Mesothelial cell of epicardium (in vitro differentiated cells): ENCODE measurements around the gene SLCO4A1. TPM values are rescaled to one million over a fixed set of nuclear protein-coding genes. Genes with fewer than 3 reads are reported as not detected.

Experiments
- DNase-seq, 2 experiments: peaks; one replicate each; pipeline ENCODE4 v3.0.0; 2021; ENCODE audit warnings: low spot score in 2 of 2; ENCODE audit not compliant: unreplicated experiment in 2 of 2
- H3K27ac Mint-ChIP-seq: 2 replicates; pipeline ENCODE4 v1.8.0; 2021; ENCODE audit warnings: mixed read lengths
- H3K27me3 Mint-ChIP-seq: 2 replicates; pipeline ENCODE4 v1.8.0; 2021; ENCODE audit warnings: low read depth, mixed read lengths
- H3K36me3 Mint-ChIP-seq: 2 replicates; pipeline ENCODE4 v1.8.0; 2021; ENCODE audit warnings: mixed read lengths
- H3K4me1 Mint-ChIP-seq: 2 replicates; pipeline ENCODE4 v1.8.0; 2021; ENCODE audit warnings: mixed read lengths
- H3K4me3 Mint-ChIP-seq: 2 replicates; pipeline ENCODE4 v1.8.0; 2021; ENCODE audit warnings: mild to moderate bottlenecking, moderate library complexity, mixed read lengths
- H3K9me3 Mint-ChIP-seq: 2 replicates; pipeline ENCODE4 v1.8.0; 2021; ENCODE audit warnings: mixed read lengths
- total RNA-seq: library from RNA; stranded (reverse); gene quantifications from 3 replicates; pipeline ENCODE4 v1.2.1, GENCODE V29; 2021
- TF ChIP-seq, protein P1 (sequence below): fragments of 200-600 bp; sonication (generic); IDR thresholded peaks from one replicate; pipeline ENCODE4 v1.5.0; 2021; ENCODE audit warnings: antibody characterized with exemption; ENCODE audit not compliant: unreplicated experiment

SLCO4A1 gene
- total RNA-seq, 1 donor from 2014 or later = 3.7 TPM

DNA sequence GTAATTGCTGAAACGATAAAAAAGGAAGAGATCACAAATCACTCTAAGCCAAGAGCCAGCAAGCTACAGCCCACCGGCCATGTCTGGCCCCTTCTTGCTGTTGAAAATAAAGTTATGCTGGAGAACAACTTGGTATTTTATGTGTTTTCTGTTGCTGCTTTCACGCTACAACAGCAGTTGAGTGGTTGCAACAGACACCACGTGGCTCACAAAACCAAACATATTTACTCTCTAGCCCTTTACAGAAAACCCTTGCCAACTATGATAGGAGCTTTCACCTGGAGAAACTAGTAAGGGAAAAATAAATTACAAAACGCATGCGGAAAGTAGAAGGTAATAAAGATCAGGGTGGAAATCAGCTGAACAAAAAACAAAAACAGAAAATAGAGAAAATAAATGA lies 41.1 kb upstream of the SLCO4A1 start:
- Mint-ChIP-seq H3K27ac (no peak overlapping the region), H3K4me1 (peaks cover 2% of the 10 kb centered on the region), H3K9me3 (no peaks in the 10 kb centered on the region), H3K4me3 (no peak overlapping the region), H3K27me3 (peaks cover 59% of the 10 kb centered on the region), H3K36me3 (no peaks in the 10 kb centered on the region)
- no peak for DNase-seq
- TF ChIP-seq, protein P1, sequence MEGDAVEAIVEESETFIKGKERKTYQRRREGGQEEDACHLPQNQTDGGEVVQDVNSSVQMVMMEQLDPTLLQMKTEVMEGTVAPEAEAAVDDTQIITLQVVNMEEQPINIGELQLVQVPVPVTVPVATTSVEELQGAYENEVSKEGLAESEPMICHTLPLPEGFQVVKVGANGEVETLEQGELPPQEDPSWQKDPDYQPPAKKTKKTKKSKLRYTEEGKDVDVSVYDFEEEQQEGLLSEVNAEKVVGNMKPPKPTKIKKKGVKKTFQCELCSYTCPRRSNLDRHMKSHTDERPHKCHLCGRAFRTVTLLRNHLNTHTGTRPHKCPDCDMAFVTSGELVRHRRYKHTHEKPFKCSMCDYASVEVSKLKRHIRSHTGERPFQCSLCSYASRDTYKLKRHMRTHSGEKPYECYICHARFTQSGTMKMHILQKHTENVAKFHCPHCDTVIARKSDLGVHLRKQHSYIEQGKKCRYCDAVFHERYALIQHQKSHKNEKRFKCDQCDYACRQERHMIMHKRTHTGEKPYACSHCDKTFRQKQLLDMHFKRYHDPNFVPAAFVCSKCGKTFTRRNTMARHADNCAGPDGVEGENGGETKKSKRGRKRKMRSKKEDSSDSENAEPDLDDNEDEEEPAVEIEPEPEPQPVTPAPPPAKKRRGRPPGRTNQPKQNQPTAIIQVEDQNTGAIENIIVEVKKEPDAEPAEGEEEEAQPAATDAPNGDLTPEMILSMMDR = no peak

GRCh38 chr20:62601714-62602113 lies 40.6 kb upstream of the SLCO4A1 start:
- Mint-ChIP-seq H3K4me3 (no peak overlapping the region), H3K36me3 (no peaks in the 10 kb centered on the region), H3K9me3 (no peaks in the 10 kb centered on the region), H3K4me1 (peaks cover 6% of the 10 kb centered on the region), H3K27me3 (peaks cover 60% of the 10 kb centered on the region), H3K27ac (no peak overlapping the region)
- no peak for DNase-seq
- TF ChIP-seq, protein P1 = no peak

GRCh38 chr20:62602550-62602949 lies 39.8 kb upstream of the SLCO4A1 start:
- TF ChIP-seq, protein P1 = no peak
- Mint-ChIP-seq H3K27me3 (peaks cover 58% of the 10 kb centered on the region), H3K27ac (no peak overlapping the region), H3K4me3 (no peak overlapping the region), H3K36me3 (no peaks in the 10 kb centered on the region), H3K9me3 (no peaks in the 10 kb centered on the region), H3K4me1 (peaks cover 8% of the 10 kb centered on the region)
- no peak for DNase-seq

DNA sequence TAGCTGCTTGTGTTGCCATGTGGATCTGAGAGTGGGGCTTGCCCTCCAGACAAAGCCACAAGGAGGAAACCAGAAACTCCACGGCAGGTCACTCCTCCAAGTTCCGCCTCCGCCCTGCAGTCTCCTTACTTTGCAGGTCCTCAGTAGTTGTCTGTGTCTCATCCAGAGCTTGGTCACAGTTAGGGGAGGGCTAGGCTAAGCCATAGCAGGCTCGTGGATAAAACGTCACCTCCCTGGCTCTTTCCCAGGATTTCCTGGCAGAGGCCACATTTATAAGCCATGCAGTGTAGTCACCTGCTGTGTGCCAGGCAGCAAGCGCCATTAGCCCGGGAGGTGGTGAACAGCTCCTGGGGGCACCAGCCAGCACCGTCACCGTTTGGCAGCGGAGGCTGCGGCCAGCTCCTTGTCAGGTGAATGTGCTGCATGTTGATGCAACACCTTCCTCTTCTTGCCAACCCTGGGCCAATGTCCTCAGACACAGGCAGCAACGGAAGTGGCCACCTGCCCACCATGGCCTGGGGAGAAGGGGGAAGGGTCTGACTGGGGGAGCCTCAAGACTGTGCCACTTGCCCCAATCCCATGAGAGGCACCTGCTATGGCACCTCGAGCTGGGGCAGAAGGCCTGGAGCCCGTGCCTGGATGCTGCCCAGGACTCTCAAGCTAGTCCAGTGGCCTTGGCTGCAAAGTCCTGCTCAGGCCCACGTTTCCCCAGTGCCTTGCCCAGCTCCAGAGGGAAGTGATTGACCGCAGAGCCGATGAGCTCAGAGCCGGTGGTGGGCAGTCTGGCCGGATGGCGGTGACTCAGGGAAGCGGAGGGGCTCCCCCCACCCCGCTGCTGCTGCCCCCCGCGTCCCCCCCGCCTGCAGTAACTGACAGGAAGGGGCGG lies 39.0 kb upstream of the SLCO4A1 start:
- no peaks in the 10 kb centered on the region for H3K36me3 Mint-ChIP-seq
- H3K27me3 Mint-ChIP-seq = peaks cover 51% of the 10 kb centered on the region
- H3K4me3 Mint-ChIP-seq = no peak overlapping the region
- TF ChIP-seq, protein P1 = no peak
- H3K9me3 Mint-ChIP-seq = no peaks in the 10 kb centered on the region
- H3K4me1 Mint-ChIP-seq = peaks cover 8% of the 10 kb centered on the region
- no peak overlapping the region for H3K27ac Mint-ChIP-seq
- DNase-seq = no peak

DNA sequence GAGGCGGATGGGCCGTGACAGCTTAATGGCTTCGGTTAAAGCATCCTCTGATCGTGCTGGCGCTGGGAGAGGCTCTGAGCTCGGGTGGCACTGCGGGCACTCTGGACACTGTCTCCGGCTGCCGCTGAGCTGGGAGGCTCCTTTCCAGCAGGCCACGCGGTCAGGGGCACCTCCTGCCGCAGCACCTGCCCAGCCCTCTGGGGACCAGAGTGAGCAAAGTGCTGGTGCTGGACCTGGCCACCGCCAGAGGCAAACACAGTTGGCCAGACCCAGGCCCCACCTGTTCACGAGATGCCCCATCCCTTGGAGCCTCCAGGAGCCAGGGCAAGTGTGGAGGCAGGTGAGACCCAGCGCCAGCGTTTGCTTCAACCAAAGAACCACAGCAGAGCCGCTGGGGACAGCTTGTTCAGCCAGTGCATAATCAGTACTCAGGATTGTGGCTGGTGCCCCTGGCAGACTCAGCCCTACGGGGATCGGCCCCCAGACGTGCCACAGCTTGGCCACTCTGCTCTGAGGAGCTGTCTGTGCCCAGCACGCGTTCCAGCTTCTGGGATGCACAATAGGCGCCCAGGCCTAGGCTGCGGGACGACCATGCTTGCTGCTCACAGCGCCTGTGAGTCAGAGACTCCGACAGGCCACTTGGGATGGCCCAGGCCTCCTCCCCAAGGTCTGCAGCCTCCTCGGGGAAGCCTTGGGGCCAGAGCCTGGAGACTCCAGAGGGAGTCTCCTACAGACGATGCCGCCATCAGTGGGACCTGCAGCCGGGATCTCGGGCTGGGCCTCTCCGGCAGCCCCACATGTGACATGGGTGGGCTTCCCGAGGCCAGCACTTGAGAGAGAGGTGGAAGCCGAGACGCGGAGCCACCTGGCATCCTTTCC lies 38.2 kb upstream of the SLCO4A1 start:
- no peak overlapping the region for H3K27ac Mint-ChIP-seq
- no peaks in the 10 kb centered on the region for H3K36me3 Mint-ChIP-seq
- no peaks in the 10 kb centered on the region for H3K9me3 Mint-ChIP-seq
- H3K27me3 Mint-ChIP-seq = peaks cover 46% of the 10 kb centered on the region
- no peak for DNase-seq
- no peak overlapping the region for H3K4me3 Mint-ChIP-seq
- peaks cover 8% of the 10 kb centered on the region for H3K4me1 Mint-ChIP-seq
- TF ChIP-seq, protein P1 = no peak
